Measurements from ENCODE around the gene SLC22A17.
A peak's percentile ranks its signal among the peaks of the same experiment; 100 is the strongest.

SLC22A17 gene

DNA sequence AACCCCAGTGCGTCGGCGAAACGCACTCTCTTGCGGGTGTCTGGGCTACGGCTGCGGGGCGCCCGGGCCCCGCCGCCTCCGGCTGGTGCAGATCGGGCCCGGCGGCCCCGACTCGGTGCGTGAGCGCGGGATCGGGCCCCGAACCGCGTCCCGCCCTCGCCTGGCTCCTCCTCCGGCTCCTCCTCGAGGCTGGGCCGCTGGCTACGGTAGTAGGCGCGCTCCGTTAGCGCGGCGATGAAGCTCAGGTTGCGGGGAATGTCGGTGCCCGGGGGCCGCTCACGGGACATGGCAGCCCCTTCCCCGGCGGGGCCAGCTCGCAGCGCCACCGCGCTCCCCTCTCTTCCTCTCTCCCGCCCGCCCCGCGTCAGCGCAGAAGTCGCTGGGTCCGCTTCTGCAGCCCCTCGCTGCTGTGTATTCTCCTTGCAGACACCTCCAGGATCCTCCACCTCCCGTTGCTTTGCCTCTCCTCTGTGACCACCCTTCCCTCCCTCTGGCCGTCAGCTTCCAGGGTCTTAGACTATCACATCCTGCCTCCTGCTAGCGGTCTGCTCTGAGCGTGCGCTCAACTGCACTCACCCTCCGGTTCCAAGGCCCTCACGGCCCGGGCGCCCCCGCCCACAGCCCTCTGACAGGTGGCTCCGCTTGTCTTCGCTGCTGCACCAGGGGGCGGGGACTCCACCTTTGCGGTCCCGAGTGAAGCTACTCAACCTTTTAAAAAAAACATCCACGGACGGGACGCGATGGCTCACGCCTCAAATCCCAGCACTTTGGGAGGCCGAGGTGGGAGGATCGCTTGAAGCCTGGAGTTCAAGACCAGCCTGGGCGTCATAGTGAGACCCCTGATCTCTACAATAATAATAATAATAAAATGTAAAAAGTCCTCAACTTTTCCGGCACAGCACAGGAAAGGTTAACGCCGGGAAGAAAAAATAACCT, 50.1 kb downstream of the SLC22A17 start, which contains the start of gene PPP1R3E:
Gene PPP1R3E, minus strand, starts transcription at position 570 of the 936 bp plus-strand sequence. Its CDS starts 283 bp downstream, at position 287.
- peak; percentile 70 to 80 for DNase-seq

DNA sequence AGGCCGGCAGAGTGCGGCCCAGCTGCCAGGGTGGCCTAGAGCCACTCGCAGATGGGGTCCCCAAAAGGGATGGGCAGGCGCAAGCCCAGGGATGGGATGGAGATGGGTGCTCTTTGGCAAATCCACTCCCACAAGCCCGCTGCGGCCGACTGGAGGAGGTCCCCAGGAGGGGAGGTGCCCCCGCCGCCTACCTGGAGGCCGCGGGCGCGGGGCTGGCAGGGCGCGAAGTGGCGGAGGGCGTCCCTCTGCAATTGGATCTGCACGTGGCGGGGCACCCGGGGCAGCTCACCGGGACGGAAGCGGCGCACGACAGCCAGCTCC, 50.8 kb downstream of the SLC22A17 start:
- DNase-seq, result no peak

- peak; percentile 96 to 97 for DNase-seq
These were observed 51.3 kb downstream of the SLC22A17 start for GRCh38 chr14:23301288-23301968.

DNA sequence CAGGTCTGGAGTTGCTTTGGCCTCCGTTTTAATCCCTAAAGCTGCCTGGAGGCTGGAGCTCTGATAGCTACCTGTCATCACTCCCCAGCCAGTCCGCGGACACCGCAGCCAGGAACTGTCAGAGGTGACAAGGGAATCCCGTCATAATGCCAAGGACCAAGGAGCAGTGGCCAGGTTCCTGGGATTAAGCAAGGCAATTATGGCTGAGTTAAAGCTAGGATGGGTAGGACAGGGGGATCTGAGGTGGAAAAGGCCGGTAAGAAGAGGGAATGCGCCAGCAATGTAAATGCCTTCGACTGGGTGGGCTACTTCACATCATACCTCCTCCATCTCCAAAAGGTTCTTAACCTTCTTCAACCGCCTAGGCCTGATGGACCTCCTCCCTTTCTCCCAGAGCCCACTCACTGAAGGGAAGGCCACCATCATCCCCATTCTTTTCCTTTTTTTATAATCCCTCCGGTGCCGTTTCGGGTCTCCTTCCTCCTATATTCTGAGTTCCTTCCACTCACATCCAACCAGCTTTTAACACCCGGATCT, 51.9 kb downstream of the SLC22A17 start:
- no peak for DNase-seq

- no peak for DNase-seq
These were observed 52.6 kb downstream of the SLC22A17 start for GRCh38 chr14:23299986-23300686.

- DNase-seq, result no peak
These were observed 53.3 kb downstream of the SLC22A17 start for GRCh38 chr14:23299211-23299957.

DNA sequence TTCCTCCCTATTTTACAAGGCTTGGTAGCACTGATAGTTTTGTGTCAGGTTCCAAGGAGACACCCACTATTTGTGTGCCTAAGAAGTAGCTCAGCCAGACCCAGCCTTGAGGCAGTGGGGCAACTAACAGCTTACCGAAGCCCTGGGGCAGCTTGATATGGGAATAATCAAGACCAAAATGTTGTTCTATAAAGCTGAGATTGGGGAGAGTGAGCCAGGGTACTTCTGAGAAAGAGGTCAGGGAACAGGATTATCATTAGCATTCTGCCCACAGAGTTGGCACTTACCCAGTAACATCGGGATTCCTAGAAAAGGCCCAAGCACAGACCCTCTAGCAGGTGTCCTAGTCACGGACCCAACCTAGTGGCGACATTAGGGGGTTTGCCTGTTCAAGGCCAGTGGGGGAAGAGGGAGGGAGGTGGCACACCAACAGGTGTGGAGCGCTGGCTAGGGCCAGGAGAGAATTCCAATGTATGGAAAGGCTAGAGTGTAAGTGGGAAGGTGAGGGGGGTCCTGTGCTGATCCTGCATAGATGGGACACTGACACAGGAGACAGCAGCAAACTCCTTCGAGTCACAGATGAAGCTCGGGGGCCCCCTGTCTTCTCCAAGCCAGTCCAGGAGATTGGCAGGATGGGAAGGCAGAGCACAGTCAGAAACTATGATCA, 54.9 kb downstream of the SLC22A17 start:
- no peak for DNase-seq

DNA sequence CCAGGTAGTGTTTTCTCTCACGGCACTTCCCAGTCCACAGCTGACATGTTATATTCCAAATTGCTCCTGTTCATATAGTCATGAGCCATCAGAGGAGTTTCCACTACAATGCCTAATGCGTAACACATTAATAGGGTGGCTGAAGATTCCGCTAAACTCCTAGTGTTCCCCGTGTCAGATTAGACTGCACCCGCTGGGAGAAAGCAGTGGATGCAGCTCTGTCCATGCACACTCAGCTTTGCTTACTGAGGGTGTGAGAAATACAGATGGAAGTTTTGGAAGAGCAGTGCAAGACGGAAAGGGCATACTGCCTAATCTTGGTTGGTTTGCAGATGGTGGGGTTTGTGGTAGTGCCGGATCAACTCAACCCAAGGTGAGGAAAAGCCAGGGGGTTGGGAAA, 55.6 kb downstream of the SLC22A17 start:
- no peak for DNase-seq

Measured in stimulated activated CD4-positive, alpha-beta T cell treated with anti-CD3 and anti-CD28 coated beads, Interleukin-2, amount 100 ng/mL, for 48 hours (primary cell).